Epithelial cell of proximal tubule (primary cell): ENCODE data around the gene IRGC. TPM values are rescaled to one million over a fixed set of nuclear protein-coding genes. Genes with fewer than 3 reads are reported as not detected.
"Not testable (repeated sequence)": the region's sequence is repeated elsewhere in the genome, so short reads cannot be mapped to it uniquely, and the experiment has no call there.

Experiments
- DNase-seq: peaks from one replicate; pipeline ENCODE4 v3.0.0-alpha.2; 2011; ENCODE audit warnings: low read depth
- H3K4me3 ChIP-seq: 2 replicates; pipeline ENCODE4 v1.5.1; 2011; ENCODE audit warnings: low read depth, mild to moderate bottlenecking, low read length
- total RNA-seq: library from RNA; depleted of rRNA; stranded (reverse); fragments of >200 nt; gene quantifications from 2 replicates; pipeline ENCODE4 v1.2.3, GENCODE V29; 2015
- TF ChIP-seq, protein P1 (sequence below): conservative IDR thresholded peaks from 2 replicates; pipeline ENCODE4 v1.5.1; 2012; ENCODE audit warnings: low read depth, mild to moderate bottlenecking, low read length

Gene IRGC
- total RNA-seq, 1 donor from 2014 or later, result not detected

DNA sequence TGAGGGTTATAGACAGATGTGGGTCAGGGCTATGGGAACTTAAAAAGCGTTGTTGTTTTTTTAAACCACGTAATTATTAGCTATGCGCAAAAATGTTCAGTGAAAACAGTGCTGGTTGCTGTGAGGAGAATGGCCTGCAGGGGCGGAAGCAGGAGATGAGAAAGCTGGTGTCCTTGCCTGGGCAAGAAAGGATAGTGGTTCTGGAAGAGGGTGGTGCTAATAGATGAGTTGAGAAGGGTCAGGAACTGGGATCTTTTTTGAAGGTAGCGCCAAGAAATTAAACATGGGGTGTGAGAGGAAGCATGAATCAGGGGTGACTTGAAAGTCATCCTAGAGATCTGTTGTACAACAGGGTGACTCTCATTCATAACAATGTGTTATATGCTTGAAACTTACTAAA is 43.6 kb downstream of the IRGC start:
- no peak for DNase-seq
- TF ChIP-seq, protein P1, sequence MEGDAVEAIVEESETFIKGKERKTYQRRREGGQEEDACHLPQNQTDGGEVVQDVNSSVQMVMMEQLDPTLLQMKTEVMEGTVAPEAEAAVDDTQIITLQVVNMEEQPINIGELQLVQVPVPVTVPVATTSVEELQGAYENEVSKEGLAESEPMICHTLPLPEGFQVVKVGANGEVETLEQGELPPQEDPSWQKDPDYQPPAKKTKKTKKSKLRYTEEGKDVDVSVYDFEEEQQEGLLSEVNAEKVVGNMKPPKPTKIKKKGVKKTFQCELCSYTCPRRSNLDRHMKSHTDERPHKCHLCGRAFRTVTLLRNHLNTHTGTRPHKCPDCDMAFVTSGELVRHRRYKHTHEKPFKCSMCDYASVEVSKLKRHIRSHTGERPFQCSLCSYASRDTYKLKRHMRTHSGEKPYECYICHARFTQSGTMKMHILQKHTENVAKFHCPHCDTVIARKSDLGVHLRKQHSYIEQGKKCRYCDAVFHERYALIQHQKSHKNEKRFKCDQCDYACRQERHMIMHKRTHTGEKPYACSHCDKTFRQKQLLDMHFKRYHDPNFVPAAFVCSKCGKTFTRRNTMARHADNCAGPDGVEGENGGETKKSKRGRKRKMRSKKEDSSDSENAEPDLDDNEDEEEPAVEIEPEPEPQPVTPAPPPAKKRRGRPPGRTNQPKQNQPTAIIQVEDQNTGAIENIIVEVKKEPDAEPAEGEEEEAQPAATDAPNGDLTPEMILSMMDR, result peak; percentile 14
- no peak overlapping the region for H3K4me3 ChIP-seq

GRCh38 chr19:43760941-43761340 is 45.1 kb downstream of the IRGC start:
- H3K4me3 ChIP-seq, result no peak overlapping the region
- TF ChIP-seq, protein P1, result no peak
- DNase-seq, result no peak

GRCh38 chr19:43762814-43763213 is 46.9 kb downstream of the IRGC start:
- no peak for DNase-seq
- H3K4me3 ChIP-seq, result no peak overlapping the region
- TF ChIP-seq, protein P1, result no peak

GRCh38 chr19:43763473-43763939 is 47.6 kb downstream of the IRGC start:
- H3K4me3 ChIP-seq, result no peak overlapping the region
- no peak for DNase-seq
- TF ChIP-seq, protein P1, result no peak

DNA sequence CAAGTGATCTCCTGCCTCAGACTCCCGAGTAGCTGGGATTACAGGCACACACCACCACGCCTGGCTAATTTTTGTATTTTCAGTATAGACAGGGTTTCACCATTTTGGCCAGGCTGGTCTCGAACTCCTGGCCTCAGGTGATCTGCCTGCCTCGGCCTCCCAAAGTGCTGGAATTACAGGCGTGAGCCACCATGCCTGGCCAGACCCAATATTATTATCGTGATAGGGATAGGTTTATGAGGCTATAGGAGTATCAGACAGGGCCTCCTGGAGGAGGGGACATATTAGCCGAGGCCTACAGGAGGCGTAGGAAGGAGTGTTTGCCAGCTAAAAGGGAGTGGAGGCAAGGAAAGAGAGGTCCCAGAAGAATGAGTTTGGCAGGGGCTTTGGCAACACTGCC is 48.8 kb downstream of the IRGC start:
- not testable (repeated sequence) for DNase-seq, H3K4me3 ChIP-seq

- no peak for DNase-seq
- TF ChIP-seq, protein P1, result no peak
- H3K4me3 ChIP-seq, result no peak overlapping the region
Measured at GRCh38 chr19:43765109-43765876, 49.4 kb downstream of the IRGC start.

DNA sequence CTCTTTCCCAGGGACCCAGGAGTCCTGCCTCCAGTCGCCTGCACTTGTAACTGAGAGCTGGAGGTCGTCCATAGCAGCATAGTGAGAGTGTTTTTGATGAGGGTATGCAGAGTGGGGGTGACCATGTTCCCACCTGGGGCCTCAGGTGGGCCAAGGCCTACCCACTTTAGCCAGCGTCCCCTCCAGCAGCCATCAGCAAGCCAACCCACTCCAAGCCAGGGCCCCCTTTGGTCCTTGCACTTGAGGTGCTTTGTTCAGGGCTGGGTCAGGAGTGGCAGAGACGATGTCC is 50.8 kb downstream of the IRGC start:
- no peak overlapping the region for H3K4me3 ChIP-seq
- DNase-seq, result no peak
- TF ChIP-seq, protein P1, result no peak
